ENCODE data around the gene DNAJC4.

Gene DNAJC4

DNA sequence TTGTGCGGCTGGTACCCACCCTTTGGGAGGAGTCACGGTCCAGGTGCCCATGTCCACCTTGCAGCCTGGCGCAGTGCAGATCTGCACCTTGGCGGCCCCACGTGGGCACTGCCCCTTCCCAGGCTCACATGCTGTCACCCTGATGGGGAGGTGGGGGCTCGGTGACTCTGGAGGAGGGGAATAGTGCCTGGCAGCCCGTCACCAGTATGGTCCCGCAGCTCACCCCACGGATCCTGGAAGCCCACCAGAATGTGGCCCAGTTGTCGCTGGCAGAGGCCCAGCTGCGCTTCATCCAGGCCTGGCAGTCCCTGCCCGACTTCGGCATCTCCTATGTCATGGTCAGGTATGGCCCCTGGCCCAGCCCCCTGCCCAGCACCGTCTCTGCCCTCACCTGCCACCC lies 9.6 kb upstream of the DNAJC4 start:
- peaks cover 17% of the 10 kb centered on the region for H3K4me1 Mint-ChIP-seq
- H3K36me3 Mint-ChIP-seq, result peaks cover 4% of the 10 kb centered on the region
- no peaks in the 10 kb centered on the region for H3K27me3 Mint-ChIP-seq
- H3K4me3 Mint-ChIP-seq, result no peak overlapping the region
- no peaks in the 10 kb centered on the region for H3K9me3 Mint-ChIP-seq
- no peak overlapping the region for H3K27ac Mint-ChIP-seq

DNA sequence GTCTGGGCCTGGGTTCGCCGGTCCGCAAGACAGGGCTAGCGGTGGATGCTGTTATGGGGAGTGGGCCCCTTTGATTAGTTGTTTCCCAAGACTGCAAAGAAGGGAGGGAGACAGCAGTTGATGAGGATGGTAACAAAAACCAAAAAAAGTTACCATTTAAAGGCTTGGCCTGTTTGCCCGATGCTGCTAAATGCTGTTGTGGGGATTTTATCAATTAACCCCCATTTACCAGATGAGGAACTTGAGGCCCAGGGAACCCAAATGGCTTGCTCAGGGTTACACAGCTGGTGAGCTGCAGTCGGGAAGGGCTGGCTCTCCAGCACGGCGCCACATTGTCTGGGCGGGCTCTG lies 7.7 kb upstream of the DNAJC4 start:
- Mint-ChIP-seq H3K4me3 (no peak overlapping the region), H3K27me3 (no peaks in the 10 kb centered on the region), H3K27ac (no peak overlapping the region), H3K4me1 (peaks cover 22% of the 10 kb centered on the region), H3K36me3 (no peaks in the 10 kb centered on the region), H3K9me3 (no peaks in the 10 kb centered on the region)

DNA sequence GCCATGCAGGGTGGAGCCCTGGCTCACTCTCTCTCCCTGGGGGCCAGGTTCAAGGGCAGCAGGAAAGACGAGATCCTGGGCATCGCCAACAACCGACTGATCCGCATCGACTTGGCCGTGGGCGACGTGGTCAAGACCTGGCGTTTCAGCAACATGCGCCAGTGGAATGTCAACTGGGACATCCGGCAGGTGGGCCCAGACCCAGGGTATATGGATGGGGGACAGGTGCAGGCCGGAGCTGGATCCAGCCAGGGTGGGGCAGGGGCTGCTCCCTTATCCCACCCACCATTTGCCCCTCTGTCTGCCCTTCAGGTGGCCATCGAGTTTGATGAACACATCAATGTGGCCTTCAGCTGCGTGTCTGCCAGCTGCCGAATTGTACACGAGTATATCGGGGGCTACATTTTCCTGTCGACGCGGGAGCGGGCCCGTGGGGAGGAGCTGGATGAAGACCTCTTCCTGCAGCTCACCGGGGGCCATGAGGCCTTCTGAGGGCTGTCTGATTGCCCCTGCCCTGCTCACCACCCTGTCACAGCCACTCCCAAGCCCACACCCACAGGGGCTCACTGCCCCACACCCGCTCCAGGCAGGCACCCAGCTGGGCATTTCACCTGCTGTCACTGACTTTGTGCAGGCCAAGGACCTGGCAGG lies 7.2 kb upstream of the DNAJC4 start:
- H3K4me1 Mint-ChIP-seq, result peaks cover 25% of the 10 kb centered on the region
- no peak overlapping the region for H3K4me3 Mint-ChIP-seq
- no peaks in the 10 kb centered on the region for H3K9me3 Mint-ChIP-seq
- no peaks in the 10 kb centered on the region for H3K36me3 Mint-ChIP-seq
- no peaks in the 10 kb centered on the region for H3K27me3 Mint-ChIP-seq
- no peak overlapping the region for H3K27ac Mint-ChIP-seq

DNA sequence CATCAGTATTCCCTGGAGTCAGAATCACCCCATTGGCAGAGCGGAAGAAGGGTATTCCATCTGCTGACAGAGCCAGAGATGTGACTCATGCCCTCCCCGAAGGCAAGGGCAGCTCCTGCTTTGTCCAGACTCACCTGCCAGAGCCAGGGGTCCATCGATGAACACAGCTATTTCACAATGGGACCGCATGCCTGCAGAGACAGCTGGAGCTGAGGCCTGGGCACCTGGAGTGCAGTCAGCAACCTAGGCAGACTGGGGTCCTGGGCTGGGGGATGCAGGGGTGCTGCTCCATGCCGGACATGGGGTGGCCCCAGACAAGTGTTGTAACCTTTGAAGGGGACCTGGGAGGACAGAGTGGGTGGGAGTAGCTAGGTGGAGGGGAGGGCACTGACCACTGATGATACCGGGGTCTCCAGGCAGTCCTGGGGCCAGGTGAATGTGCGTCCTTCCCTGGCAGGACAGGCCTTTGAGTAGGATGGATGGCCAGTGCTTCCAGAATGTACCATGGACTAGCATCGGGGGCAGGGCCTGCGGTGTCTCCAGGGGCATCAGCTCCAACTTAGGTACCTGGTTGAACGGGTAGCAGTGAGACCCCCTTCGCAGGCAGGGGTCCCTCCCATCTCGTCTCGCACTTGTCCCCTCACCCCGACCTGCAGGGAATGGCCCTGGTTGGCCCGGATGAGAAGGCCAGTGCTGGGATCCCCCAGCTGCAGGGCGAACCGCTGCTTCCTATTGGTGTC lies 6.0 kb upstream of the DNAJC4 start:
- Mint-ChIP-seq H3K27me3 (no peaks in the 10 kb centered on the region), H3K27ac (peak overlapping the region; percentile 17), H3K36me3 (no peaks in the 10 kb centered on the region), H3K4me3 (peak overlapping the region; percentile 87), H3K4me1 (peaks cover 28% of the 10 kb centered on the region), H3K9me3 (no peaks in the 10 kb centered on the region)

DNA sequence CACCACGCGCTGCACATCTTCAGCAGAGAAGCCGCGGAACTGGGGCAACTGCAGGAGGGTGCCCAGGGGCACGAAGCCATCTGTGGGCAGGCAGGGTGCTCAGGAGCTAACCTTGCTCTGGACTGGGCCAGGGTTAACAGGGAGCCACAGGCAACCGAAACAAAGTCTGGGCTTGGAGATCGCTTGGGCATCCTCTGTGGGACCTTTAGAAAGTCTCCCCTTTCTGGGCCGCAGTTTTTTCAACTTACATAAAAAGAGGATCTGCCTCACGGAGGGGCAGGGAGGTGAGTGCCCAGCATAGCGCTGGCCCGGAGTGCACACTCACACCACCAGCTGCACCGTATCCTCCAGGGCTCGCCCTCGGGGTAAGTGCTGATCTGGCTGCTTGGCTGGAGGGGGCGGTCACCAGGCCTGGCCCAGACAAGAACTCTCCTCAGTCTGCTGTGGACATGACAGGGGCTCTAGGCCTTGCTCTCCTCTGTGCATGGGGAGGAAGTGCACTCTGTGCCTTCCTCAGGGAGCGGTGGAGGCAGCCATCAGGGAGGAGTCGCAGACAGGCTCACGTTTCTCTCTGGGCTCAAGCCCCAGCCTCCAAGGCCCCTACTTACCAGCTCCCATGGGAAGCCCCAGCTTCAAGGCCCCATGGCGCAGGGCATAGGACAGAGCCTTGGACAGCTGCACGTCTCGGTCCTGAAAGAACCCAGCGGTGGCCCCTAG lies 5.3 kb upstream of the DNAJC4 start:
- H3K4me1 Mint-ChIP-seq, result peaks cover 35% of the 10 kb centered on the region
- H3K9me3 Mint-ChIP-seq, result no peaks in the 10 kb centered on the region
- H3K4me3 Mint-ChIP-seq, result peak overlapping the region; percentile 87
- peak overlapping the region; percentile 74 for H3K27ac Mint-ChIP-seq
- no peaks in the 10 kb centered on the region for H3K36me3 Mint-ChIP-seq
- H3K27me3 Mint-ChIP-seq, result no peaks in the 10 kb centered on the region

DNA sequence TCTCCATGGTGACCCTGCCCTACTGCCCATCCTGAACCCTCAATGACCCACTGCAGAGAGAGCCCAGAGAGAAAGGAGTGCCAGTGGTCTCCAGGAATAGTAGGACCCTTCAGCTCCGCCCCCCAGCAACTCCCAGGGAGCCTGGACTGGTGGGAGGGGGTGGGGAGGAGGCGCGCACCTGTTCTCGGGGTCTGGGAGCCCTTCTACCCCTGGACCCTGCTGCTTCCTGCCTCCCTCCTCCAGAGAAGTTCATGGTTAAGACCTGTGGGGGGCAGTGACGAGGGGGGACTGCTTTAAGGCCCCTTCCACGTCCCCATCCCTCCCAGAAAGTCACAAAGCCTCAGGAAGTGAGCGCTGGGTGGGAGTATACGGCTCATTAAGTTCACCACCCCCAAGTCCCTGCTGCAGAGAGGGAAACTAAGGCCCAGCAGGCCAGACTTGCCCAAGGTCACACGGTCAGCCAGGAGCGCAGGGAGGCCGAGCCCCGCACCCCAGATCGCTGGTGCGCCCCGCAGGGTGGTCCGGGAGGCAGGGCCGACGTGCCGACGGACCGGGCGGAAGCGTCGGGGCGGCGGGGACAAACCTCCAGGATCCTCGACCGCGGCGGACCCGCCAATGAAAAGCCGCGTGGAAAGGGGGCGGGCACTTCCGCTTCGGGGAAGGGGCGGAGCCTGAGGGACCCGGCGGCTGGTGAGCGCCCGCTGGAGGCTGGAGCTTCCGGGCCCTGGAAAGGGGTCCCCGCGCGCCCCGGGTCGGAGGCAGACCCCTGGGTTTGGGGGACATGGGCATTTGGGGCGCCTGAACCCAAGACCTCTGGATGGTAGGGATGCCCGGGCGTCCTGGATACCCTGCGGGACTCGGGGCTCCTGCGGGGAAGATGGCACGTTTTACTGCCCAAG lies 4.5 kb upstream of the DNAJC4 start, which contains the start of the genes NUDT22 and TRPT1:
NUDT22 (plus strand) TSS at position 667 of the 899 bp plus-strand sequence. CDS start 379 bp downstream, outside the sequence.
TRPT1 (minus strand) TSS at position 579 of the 899 bp plus-strand sequence; CDS start at position 253, 326 bp downstream.
- Mint-ChIP-seq H3K27ac (peak within 1 kb of the TSS; percentile 74), H3K9me3 (no peaks in the 10 kb centered on the region), H3K36me3 (no peaks in the 10 kb centered on the region), H3K4me1 (peaks cover 36% of the 10 kb centered on the region), H3K4me3 (peak within 1 kb of the TSS; percentile 87), H3K27me3 (no peaks in the 10 kb centered on the region)

DNA sequence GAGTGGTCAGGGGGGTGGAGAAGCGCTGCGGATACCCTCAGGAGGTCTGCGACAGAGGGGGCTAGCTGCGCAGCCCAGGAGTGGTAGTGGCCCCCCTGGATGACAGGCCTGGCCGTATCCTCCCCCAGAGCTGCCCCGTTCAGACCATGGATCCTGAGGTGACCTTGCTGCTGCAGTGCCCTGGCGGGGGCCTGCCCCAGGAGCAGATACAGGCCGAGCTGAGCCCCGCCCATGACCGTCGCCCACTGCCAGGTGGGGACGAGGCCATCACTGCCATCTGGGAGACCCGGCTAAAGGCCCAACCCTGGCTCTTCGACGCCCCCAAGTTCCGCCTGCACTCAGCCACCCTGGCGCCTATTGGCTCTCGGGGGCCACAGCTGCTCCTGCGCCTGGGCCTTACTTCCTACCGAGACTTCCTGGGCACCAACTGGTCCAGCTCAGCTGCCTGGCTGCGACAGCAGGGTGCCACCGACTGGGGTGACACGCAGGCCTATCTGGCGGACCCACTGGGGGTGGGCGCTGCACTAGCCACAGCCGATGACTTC lies 3.8 kb upstream of the DNAJC4 start:
- Mint-ChIP-seq H3K27me3 (no peaks in the 10 kb centered on the region), H3K4me1 (peaks cover 40% of the 10 kb centered on the region), H3K36me3 (no peaks in the 10 kb centered on the region), H3K27ac (peak overlapping the region; percentile 62), H3K9me3 (no peaks in the 10 kb centered on the region), H3K4me3 (peak overlapping the region; percentile 87)

DNA sequence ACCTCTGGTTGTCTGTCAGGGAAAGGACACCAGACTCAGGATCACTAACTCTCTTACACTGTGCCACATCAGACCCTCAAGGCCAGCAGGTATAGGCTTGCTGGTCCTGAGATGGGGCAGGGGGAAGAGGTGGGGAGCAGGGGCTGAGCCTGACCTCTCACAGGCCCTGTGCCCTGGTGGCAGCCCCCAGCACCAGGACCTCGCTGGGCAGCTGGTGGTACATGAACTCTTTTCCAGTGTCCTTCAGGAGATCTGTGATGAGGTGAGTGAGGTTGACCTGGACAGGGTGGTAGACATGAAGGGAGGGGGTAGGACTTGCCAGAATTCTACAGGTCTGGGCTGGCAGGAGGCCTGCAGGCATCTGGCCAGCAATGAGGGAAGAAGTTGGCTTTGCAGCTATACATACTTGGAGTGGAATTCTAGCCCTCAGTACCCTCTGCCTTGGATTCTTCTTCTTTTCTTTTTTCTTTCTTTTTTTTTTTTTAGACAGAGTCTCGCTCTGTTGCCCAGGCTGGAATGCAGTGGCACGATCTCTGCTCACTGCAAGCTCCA lies 2.9 kb upstream of the DNAJC4 start:
- peak overlapping the region; percentile 55 for H3K27ac Mint-ChIP-seq
- H3K9me3 Mint-ChIP-seq, result no peaks in the 10 kb centered on the region
- H3K27me3 Mint-ChIP-seq, result no peaks in the 10 kb centered on the region
- no peaks in the 10 kb centered on the region for H3K36me3 Mint-ChIP-seq
- peak overlapping the region; percentile 87 for H3K4me3 Mint-ChIP-seq
- H3K4me1 Mint-ChIP-seq, result peaks cover 49% of the 10 kb centered on the region

DNA sequence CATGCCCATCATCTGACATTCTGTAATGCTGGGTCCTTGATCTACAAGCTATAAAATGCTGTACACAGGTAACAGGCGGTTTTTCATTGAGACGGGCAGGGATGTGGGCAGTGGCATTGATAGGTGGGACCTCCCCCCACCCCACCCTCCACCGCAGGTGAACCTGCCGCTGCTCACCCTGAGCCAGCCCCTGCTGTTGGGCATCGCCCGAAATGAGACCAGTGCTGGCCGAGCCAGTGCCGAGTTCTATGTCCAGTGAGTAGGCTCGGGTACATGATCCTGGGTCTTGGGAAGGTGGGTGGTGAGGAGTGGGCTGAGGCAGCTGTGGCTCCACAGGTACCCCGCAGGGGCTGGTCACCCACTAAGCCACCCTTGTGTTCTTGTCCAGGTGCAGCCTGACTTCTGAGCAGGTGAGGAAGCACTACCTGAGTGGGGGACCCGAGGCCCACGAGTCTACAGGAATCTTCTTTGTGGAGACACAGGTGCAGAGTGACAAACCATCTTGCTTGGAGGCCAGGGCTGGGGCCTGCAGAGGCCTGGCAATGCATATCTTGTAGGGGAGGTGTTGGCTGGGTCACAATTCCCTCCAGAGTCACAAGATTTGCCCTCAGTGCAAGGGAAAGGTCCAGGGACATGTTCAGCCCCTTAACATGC lies 1.1 kb upstream of the DNAJC4 start:
- Mint-ChIP-seq H3K27me3 (no peaks in the 10 kb centered on the region), H3K9me3 (no peaks in the 10 kb centered on the region), H3K27ac (no peak overlapping the region), H3K36me3 (no peaks in the 10 kb centered on the region), H3K4me1 (peaks cover 62% of the 10 kb centered on the region), H3K4me3 (peak overlapping the region; percentile 87)

DNA sequence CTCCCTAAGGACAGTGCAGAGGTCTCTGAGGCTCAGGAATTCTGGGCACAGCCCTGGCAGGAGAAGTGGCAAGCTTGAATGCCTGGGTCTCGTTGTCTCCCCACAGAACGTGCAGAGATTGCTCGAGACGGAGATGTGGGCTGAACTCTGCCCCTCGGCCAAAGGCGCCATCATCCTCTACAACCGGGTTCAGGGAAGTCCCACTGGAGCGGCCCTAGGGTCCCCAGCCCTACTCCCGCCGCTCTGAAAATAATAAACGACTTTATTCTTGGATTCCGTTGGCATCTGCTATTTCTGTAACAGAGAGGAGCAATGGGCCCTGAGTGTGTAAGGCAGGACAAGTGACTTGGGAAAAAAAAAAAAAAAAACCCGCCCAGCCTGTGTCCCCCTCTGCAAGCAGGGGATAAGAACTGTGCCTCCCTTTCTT lies 591 bp upstream of the DNAJC4 start:
- Mint-ChIP-seq H3K27ac (peak overlapping the region; percentile 77), H3K9me3 (no peaks in the 10 kb centered on the region), H3K4me1 (peaks cover 60% of the 10 kb centered on the region), H3K4me3 (peak overlapping the region; percentile 87), H3K27me3 (no peaks in the 10 kb centered on the region), H3K36me3 (no peaks in the 10 kb centered on the region)

DNA sequence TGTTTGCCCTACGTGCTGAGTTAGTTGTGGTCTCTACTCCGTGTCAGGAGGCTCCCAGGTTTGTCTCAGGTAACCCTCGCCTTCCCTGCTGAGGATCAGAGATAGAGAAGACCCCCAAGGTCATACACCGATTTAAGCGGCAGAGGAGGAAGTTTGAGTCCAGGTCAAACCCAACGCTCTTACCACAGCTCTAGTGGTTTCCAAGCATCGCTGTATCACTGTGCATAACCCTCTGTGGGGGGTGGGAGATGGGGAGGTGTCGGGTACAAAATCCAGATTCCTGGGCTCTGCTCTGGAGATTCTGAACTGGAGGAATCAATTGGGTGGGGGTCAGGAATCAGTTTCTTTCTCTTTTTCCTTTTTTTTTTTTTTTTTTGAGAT lies 627 bp downstream of the DNAJC4 start:
- H3K4me3 Mint-ChIP-seq, result peak overlapping the region; percentile 87
- H3K27ac Mint-ChIP-seq, result no peak overlapping the region
- peaks cover 60% of the 10 kb centered on the region for H3K4me1 Mint-ChIP-seq
- no peaks in the 10 kb centered on the region for H3K9me3 Mint-ChIP-seq
- H3K36me3 Mint-ChIP-seq, result no peaks in the 10 kb centered on the region
- no peaks in the 10 kb centered on the region for H3K27me3 Mint-ChIP-seq

DNA sequence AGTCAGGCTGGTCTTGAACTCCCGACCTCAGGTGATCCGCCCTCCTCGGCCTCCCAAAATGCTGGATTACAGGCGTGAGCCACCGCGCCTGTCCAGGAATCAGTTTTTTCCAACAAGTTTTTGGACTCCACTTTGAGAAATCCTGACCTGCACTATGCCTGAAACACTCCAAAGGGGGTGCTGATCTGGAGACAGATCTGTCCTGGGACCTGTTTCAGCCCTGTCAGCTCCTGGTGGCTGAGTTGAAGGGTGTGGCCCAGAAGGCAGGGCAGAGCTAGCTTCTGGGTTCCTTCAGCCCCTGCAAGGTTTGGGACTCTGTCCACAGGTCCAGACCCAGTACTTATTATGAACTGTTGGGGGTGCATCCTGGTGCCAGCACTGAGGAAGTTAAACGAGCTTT lies 1.2 kb downstream of the DNAJC4 start:
- H3K36me3 Mint-ChIP-seq, result no peaks in the 10 kb centered on the region
- H3K27ac Mint-ChIP-seq, result peak overlapping the region; percentile 68
- H3K4me3 Mint-ChIP-seq, result peak overlapping the region; percentile 62
- no peaks in the 10 kb centered on the region for H3K9me3 Mint-ChIP-seq
- H3K27me3 Mint-ChIP-seq, result no peaks in the 10 kb centered on the region
- peaks cover 60% of the 10 kb centered on the region for H3K4me1 Mint-ChIP-seq

DNA sequence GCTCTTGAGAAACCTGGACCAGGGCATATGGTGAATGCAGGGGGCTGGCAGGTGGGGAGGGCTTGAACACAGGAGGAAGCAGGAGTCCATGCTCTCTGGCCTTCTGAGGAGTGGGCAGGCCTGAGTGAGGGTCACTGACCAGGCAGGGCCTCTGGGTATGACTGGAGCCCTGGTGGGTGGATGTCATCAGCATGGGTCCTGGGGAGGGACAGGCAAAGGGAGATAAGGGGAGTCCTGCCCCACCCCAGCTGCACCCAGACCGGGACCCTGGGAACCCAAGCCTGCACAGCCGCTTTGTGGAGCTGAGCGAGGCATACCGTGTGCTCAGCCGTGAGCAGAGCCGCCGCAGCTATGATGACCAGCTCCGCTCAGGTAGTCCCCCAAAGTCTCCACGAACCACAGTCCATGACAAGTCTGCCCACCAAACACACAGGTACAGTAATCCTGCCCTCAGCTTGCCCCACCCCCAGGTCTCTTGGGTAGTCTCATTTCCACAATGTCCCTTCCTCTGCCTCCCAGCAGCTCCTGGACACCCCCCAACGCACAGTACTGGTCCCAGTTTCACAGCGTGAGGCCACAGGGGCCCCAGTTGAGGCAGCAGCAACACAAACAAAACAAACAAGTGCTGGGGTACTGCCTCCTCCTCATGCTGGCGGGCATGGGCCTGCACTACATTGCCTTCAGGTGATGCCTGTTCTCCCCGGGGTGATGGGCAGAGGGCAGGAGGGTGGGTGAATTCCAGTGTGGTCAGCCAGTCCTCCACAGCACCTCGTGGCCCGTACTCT lies 2.0 kb downstream of the DNAJC4 start:
- Mint-ChIP-seq H3K9me3 (no peaks in the 10 kb centered on the region), H3K36me3 (no peaks in the 10 kb centered on the region), H3K4me1 (peaks cover 54% of the 10 kb centered on the region), H3K27me3 (no peaks in the 10 kb centered on the region), H3K4me3 (peak overlapping the region; percentile 76), H3K27ac (peak overlapping the region; percentile 68)

DNA sequence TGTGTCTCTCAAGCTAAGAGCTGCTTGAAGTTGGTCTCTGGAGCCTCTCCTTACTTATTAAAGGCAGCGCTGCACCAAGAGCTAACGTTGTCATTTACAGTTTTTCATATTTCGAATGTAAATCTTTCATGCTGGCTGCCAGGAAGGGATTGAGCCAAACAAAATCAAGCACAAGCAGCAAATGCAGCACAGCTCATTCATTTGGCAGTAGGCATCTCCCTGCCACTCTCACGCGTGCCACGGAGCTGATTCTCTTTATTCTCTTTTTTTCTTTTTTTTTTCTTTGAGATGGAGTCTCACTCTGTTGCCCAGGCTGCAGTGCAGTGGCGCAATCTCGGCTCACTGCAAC lies 2.6 kb downstream of the DNAJC4 start:
- Mint-ChIP-seq H3K36me3 (no peaks in the 10 kb centered on the region), H3K4me1 (peaks cover 49% of the 10 kb centered on the region), H3K4me3 (peak overlapping the region; percentile 76), H3K27me3 (no peaks in the 10 kb centered on the region), H3K27ac (peak overlapping the region; percentile 68), H3K9me3 (no peaks in the 10 kb centered on the region)

Measured in activated naive CD4-positive, alpha-beta T cell treated with anti-CD3 and anti-CD28 coated beads, Interleukin-2, amount 50 U/mL, for 24 hours (primary cell).